Measurements from ENCODE around the gene MAG. TPM values are rescaled to one million over a fixed set of nuclear protein-coding genes. Genes with fewer than 3 reads are reported as not detected.

MAG gene
- total and polyA plus RNA-seq, 2 of the 13 experiments (the other 11 are each of a cell fraction or from before 2014, with no cell fraction given), result 0.20 to 1.3 TPM

GRCh38 chr19:35251456-35251855 lies 40.5 kb upstream of the MAG start:
- Histone ChIP-seq H3K9me3 (ENCODE audit: low read length) (no peaks in the 10 kb centered on the region), H3K36me3 (replicated peaks in 1 of 2; ENCODE audit: control insufficient read depth in 1 of 2, insufficient read depth in 2 of 2, low read length in 2 of 2) (peaks cover 7 to 29% of the 10 kb centered on the region in 2 experiments; a peak in 3 of 5 replicates), H3K79me2 (ENCODE audit: insufficient read depth, low read length) (peaks cover 24% of the 10 kb centered on the region), H4K20me1 (ENCODE audit: insufficient read depth, low read length) (peaks cover 3% of the 10 kb centered on the region; the same call in 1 of the 2 replicates), H3K27ac (ENCODE audit: extremely low read length, insufficient read depth, low read length) (no peak overlapping the region), H3K27me3 (ENCODE audit: control insufficient read depth in 1 of 2, insufficient read depth in 2 of 2, low read length in 2 of 2) (no peaks in the 10 kb centered on the region; a peak in 1 of 5 replicates), H2AFZ (ENCODE audit: low read length) (no peak overlapping the region), H3K9ac (ENCODE audit: insufficient read depth, low read depth, low read length) (no peak overlapping the region), H3K4me3 (replicated peaks in 1 of 3; ENCODE audit: insufficient read depth in 1 of 3, low read depth in 2 of 3, low read length in 3 of 3) (no peak overlapping the region), H3K4me1 (ENCODE audit: insufficient read depth, low read length) (peaks cover 56% of the 10 kb centered on the region), H3K4me2 (ENCODE audit: low read depth, low read length) (no peak overlapping the region)
- BruUV-seq (replicated peaks), result no TSS peak
- 83% methylated on average over 1 of the region's 2 CpGs for WGBS (ENCODE audit: low lambda C conversion rate)
- no peak for ATAC-seq
- no peak for FAIRE-seq
- in situ Hi-C loops (cut with HindIII; ENCODE audit: extremely low pct_ligation_motif_present, low pct_unique_long_range_greater_than_20kb), result no loop called here
- no peak for DNase-seq (ENCODE audit: low spot score)
- CTCF ChIA-PET (ENCODE audit: low intra/inter-chr PET ratio, low total read pairs), result no interaction called here
- intact Hi-C loops (cut with micrococcal nuclease; ENCODE audit: unreplicated experiment), result no loop called here
- POLR2A ChIA-PET, result no interaction called here
- TF ChIP-seq ZFY (CRISPR knock-in tag; IDR thresholded peaks at IDR 0.05) (no peak), CREB1 (IDR thresholded peaks at IDR 0.05) (no peak), CREB1 (CRISPR knock-in tag; IDR thresholded peaks at IDR 0.05) (no peak), MLXIP (CRISPR knock-in tag; IDR thresholded peaks at IDR 0.05; ENCODE audit: borderline replicate concordance) (no peak), SNAPC4 (CRISPR knock-in tag; IDR thresholded peaks at IDR 0.05) (no peak), SIN3B (IDR thresholded peaks at IDR 0.05; ENCODE audit: low read length) (no peak), HNF1B (CRISPR knock-in tag; IDR thresholded peaks at IDR 0.05) (no peak), ZNF512B (CRISPR knock-in tag; IDR thresholded peaks at IDR 0.05; ENCODE audit: borderline replicate concordance) (no peak), ZNF18 (CRISPR knock-in tag; IDR thresholded peaks at IDR 0.05; ENCODE audit: insufficient replicate concordance) (no peak)
